Heart left ventricle (tissue), 13 donors: ENCODE results near the gene EIF2S3.

Experiments used
- CTCF ChIP-seq, 12 donors: fragments of 200-600 bp; sonication (generic) in 4 of 12; IDR thresholded peaks; one replicate each; pipeline versions ENCODE4 v1.5.0 to v1.8.0; 2018 to 2022; ENCODE audit warnings: antibody characterized with exemption in 12 of 12, mild to moderate bottlenecking in 5 of 12
- POLR2A ChIP-seq, 2 donors: fragments of 450-650 bp; IDR thresholded peaks; one replicate each; pipeline ENCODE4 v1.6.1; 2017; ENCODE audit warnings: antibody characterized with exemption in 2 of 2, mild to moderate bottlenecking in 2 of 2, moderate library complexity in 2 of 2
- donor health status: ischemic (EF 13 %, LVEDD 7.1; RV severe dilation, severe dysfunction).
- donor health status: DM: no; HTN: yes; CAD: no.
- donor health status: DM: no; HTN: no; CAD: no.
- donor health status: ischemic (EF 25% LVEDD 6.9; RV normal size, moderate dysfunction).
- donor health status: ischemic (EF 25% LVEDD 5.7; RV mildly dilated, moderate dysfunction).
- donor health status: ischemic (EF 35%, LVEDD 5.7; RV mildly dilated, moderate dysfunction).
- donor health status: nonischemic (EF 11% LVEDD 7.7; RV severe dilation, severe dysfunction).
- donor health status: DM: yes; HTN: yes; CAD: no.
- donor health status: PGD.
- donor health status: ischemic (EF 29% LVEDD 5.4; RV normal size, mild dysfunction).
- donor health status: nonischemic (EF 23%, LVEDD 6.1; RV moderate dilation, normal function).

- TF ChIP-seq POLR2A (IDR thresholded peaks at IDR 0.05), result no peak
- no peak for TF ChIP-seq CTCF (IDR thresholded peaks at IDR 0.05)
These were observed 37.1 kb upstream of the EIF2S3 start for GRCh38 chrX:24017674-24018073.
